AG08395 (cell line): ENCODE measurements around the gene NDRG3.
A peak's percentile ranks its signal among the peaks of the same experiment; 100 is the strongest.

ENCODE experiments used
- DNase-seq: peaks from one replicate; pipeline ENCODE4 v3.0.0; 2012; ENCODE audit warnings: mixed read lengths, low spot score

NDRG3 gene

GRCh38 chr20:36745927-36746659 lies at the start of gene NDRG3:
TSS of gene NDRG3 (minus strand) at chr20:36746090. CDS start at chr20:36721735, 24,355 bp downstream.
- peak; percentile 99 for DNase-seq

DNA sequence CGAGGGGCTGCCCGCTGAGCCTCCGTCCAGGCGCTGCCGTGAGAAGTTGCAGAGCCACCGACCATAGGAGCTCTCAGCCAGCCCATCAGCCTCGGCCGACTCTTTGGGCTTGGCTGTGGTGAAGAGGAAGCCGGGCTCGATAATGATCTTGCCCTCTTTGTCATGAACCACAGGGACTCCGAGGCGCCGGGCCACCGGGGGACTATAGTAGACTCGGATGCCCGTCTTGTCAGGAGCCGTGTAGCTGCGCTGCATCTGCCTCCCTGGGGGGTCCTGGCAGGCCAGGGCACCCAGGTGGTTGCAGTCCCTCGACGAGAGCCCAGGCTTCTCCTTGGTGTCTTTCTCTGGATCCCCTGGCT lies 48.2 kb upstream of the NDRG3 start:
- DNase-seq: no peak

DNA sequence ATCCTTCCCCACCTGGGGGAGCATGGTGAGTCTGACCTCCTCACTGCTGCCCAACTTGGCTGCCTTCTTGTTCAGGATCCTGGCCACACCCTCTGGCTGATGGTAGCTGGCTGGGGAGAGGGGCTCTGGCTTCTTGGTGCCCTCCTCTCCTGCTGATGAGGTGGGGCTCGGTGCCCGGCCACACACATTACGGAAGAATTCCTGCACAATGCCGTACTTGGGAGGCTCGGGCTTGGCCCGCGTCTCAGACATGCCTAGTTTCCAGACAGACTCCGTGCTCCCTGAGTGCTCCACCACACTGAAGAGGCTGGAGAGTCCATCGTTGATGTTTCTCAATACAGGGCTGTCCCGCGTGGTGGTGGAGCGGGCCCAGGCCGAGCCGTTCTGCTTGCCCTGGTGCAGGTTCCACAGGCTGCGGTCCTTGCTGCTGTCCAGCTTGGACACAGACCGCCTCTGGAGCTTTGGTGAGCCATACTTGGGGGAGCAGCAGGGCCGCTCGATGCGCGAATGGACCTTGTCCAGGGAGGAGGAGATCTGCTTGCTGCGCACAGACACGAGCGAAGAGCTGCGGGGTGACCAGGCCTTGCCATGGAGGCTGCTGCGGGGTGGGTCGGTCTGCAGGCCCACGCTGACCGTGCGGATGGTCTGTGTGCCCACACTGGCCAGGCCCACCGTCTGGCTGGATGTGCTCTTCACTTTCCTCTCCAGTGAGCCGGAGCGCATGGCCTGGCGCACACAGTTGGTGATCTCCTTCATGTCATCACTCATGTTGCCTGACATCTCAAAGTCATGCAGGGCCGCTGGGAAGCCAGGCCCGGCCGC lies 47.6 kb upstream of the NDRG3 start:
- DNase-seq: no peak

GRCh38 chr20:36792422-36792821 lies 46.5 kb upstream of the NDRG3 start:
- peak; percentile 72 for DNase-seq

- DNase-seq: no peak
These were observed 46.0 kb upstream of the NDRG3 start for GRCh38 chr20:36791862-36792261.

DNA sequence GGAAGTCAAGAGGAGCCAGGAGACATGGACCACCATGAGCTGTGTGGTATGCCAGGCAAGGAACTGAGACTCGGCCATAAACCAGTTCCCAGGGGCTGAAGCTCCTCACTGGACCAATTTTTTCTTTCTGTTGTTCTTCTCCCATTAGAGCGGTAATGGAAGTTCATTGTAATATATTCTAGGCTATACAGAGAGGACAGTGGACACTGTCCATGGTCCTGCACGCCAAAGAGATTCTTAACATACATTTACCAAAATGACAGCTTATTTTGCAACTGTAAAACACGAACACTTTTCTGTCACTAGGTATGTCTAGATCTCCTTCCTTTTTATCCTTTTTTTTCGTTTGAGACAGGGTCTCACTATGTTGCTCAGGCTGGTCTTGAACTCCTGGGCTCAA lies 40.8 kb upstream of the NDRG3 start:
- DNase-seq: no peak

DNA sequence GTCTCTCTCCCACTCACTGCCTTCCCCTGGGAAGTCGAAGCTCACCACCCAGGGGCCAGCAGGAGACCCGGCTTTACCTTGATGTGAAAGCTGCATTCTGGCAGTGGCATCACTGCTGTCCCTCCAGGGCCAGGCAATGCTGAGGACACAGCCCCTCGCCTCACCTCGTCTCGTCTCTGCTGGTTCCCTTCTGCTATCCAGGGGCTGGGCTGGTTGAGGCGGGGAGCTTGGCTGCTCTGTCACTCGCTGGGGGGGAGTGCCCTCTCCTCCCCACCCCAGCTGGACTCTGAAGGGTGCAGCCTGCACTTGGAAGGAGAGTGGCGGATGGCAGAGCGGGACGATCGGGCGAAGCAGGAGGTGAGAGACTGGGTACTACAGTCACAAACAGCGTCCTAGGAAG lies 40.4 kb upstream of the NDRG3 start:
- DNase-seq: no peak

- no peak for DNase-seq
These were observed 39.4 kb upstream of the NDRG3 start for GRCh38 chr20:36785308-36785707.

DNA sequence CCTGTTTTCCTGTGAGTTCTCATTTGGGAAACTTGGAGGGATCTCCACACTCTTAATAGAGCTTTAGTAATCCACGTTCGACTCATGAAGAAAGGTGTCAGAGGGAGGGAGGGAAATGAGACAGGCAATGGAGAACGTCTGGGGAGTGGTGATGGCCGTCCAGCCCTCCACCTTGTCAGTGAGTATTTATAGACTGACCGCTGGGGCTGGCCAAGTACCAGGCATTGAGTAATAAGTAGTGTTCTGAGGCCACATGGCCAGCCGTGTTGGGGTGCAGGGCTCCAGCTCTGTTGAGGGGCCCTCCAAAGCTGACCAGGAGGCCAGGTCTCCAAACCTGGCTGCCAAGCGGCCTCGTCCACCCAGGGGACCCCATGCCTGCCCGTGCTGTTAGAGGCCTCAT lies 39.0 kb upstream of the NDRG3 start:
- peak; percentile 36 for DNase-seq

DNA sequence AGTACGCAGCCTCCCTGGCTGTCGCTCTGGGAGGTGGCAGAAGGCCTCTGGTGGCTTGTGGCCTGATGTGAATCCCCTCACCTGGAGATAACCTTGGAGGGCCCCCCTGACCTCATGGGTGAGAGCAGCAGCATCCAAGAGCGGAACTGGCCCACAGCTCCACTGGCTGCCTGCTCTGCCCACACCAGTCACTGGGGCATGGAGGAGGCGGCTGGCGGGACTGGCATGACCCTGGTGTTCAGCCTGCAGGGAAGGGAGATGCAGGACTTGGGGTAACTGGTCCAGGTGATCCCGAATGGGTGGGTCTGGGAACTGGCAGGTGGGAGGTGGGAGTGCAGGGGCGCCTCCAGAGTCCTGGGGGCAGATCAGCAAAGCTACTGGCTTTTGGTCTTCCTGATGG lies 38.2 kb upstream of the NDRG3 start:
- no peak for DNase-seq

DNA sequence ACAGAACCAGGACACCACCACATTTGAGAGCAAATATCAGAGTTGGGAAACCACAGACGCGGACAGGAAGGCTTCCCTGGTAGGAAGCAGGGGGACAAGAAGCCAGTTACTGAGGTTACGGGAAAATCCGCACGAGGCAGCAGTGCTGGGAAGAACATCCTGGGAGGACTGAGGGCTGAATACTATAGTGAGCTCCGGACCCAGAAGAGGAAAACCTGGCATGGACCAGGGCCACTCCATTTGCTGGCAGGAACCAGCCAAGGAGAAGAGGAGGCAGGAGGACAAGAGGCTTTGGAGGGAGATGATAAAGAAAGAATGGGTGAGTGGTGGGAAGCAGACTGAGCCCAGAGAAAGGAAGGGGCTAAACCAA lies 33.8 kb upstream of the NDRG3 start:
- DNase-seq: no peak

DNA sequence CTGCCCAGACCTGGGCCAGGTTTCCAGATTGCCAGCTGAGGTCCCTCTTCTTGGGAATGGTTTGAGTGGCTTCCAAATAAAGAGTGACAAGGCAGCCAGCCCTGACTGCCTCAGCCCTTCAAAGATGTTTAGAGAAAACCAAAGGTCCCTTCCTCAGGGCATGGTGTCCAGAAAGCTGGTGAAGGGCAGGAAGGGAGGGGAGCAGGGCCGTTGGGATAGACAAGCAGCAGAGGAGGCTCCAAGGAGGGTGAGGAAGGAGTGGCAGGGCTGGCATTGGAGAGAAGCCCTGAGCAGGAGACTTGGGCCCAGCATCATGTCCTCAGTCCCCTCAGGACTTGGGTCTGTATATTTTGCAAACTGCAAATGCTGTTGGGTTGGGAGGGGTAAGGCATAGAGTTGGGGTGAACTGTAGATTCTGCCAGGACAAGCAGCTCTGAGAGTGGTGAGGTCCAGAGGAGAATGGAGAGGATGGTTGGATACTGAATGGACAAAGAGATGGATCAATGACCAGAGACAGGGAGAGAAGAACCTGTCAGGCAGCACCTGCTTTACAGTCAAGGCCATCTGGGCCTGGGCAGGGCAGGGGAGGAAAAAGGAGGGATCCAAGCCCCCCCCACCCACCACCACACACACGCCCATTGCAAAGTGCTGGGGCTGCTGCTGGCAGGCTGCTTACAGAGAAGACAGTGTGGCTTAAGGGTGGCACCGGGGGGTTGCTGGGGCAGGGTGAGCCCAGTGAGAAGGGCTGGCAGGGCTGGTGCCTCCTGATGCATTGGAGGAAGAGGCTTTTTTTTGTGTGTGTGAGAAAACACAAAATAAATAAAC lies 33.2 kb upstream of the NDRG3 start:
- DNase-seq: no peak

GRCh38 chr20:36777576-36777975 lies 31.7 kb upstream of the NDRG3 start:
- DNase-seq: no peak

DNA sequence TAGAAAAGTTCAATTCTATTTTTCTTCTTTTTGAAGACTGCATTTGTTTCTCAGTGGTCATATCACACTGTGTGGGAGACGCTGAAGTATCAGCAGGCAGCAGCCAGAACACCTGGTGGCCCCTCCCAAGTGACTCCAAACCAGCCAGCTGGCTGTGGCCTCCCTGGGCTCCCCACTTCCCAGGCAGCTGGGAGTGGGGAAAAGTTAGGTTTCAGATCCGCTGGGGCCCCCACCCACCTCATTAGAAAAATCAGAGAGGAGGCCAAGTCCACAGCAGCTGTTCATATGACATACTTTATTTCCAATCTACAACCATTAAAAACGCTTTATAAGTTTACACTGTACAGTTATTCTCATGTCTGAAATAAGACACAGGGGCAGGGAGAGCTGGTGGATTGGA lies 31.3 kb upstream of the NDRG3 start:
- no peak for DNase-seq

GRCh38 chr20:36775826-36776225 lies 29.9 kb upstream of the NDRG3 start:
- DNase-seq: no peak

GRCh38 chr20:36775196-36775595 lies 29.3 kb upstream of the NDRG3 start:
- DNase-seq: no peak

GRCh38 chr20:36773597-36774390 lies 27.9 kb upstream of the NDRG3 start, which contains the start of gene DSN1:
TSS of gene DSN1 (minus strand) at chr20:36773763. CDS start at chr20:36771458, 2,305 bp downstream.
- peak; percentile 100 for DNase-seq

DNA sequence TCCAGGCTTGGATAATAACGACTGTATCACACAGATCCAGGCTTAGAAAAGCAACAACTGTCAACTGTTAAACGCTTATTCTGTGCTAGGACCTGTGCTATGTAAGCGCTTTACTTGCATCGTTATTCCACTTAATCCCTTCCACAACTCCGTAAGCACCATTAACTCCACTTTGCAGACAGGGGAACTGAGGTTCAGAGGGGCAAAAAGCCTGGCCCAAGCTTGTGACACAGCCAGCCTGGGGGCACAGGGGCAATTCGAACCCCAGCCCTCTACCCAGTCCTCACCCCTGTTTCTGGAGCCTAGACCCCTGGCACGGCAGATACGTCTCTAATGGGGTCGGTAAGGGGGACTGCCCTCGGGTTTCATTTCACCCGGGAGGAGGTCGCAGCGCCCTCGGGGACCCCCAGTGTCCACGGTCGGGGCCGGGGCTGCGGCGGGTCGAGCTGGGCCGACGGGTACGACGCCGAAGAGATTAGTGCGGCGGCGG lies 27.3 kb upstream of the NDRG3 start:
- no peak for DNase-seq

- no peak for DNase-seq
These were observed 24.8 kb upstream of the NDRG3 start for GRCh38 chr20:36770680-36771079.

DNA sequence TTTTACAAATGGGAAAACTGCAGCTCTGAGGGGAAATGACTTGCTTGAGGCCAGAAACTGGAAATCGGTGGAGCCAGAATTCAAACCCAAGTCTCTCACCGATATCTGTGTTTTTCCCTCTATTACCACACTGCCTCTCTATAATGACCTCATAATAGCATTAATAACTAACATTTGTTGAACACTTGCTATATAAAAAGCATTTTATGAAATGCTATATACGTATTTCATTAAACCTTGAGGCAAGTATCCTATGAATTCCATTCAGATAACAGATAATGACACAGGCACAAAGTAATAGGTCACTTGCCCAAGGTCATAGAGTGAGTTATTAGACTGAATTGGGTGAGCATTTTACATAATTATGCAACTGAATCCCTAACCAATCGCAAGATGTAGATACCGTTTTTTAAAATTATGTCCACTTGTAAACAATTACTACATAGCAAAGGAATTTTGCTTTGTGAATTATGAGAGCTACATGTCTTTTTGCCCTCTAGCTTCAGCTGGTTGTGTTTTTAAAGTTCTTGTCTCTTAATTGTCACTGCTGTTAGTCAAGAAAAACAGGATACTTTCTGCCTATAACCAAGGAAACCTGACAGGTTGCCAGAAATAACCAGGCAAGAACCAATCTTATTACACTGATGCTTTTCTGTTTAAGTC lies 23.0 kb upstream of the NDRG3 start:
- no peak for DNase-seq

DNA sequence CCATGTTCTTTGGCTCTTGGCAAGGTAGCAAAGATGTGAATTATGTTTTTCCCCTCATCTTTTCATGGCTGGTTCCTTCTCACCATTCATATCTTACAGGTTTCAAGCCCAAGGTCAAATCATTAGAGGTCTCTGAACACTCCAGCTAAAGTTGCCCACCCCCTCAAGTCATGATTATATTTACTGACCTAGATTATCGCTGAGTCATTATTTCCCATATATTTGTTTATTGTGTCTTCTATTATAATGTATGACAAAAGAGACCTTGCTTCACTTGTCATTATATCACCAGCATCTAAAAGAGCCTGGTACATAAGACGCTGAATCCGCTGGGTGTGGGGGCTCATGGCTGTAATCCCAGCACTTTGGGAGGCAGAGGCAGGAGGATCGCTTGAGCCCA lies 15.2 kb upstream of the NDRG3 start:
- no peak for DNase-seq
